Measurements from ENCODE around the gene C2.

C2 gene

DNA sequence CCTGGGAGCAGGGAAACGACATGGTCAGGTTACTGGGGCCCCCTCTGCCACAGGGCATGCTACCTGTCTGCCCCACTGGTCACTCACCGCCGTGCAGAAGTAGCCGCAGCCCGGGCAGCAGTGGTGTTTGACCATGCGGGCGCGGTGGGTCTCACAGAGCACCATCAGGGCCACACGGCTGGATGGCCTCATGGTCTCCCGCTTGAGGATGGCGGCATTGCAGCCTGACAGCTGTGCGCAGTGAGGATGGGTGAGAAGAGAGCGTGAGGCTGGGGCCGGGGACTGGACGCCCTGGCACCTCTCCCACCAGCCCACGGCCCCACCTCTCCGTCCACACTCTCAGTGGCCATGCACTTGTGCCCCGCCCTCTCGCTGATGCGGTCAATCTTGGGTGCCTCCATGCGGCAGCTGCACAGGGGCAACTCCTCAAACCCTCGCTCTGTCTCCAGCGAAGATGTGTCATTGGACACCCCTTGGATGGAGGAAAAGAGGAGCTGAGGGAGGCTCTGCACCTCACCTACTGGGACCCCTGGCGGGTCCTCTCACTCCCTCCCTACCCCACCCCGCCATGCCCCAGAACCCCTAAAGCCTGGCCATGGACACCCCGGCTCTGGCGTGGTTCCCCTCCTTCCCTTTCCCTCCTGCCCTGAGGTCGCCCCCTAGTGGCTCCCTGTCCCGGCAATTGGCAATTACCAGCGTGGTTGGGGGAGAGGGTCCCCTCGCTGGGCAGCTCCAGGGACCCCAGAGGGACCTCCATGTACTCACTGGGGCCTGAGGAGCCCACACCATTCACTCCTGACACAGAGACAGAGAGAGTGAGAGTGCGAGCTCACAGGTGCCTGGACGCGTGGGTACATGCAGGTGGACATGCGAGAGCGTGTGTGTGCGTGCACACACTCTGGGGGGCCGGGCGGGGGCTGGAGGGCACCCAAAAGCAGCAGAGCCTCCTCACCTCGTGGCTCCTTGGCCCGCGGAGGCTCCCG is 39.0 kb upstream of the C2 start:
- ChIA-PET CTCF (interaction anchor here (0.7 to 4.2 kb wide), 15 partner anchors 8 to 342 kb away, joined by 3 to 21 read pairs (median 3); partner anchors contain the start of genes ATP6V1G2, EHMT2, NEU1 and ZBTB12), POLR2A (interaction anchor here (0.6 kb wide), 1 partner anchor 87 kb away, joined by 3 read pairs; no protein-coding TSS in a partner anchor)
- WGBS (ENCODE audit: insufficient coverage): 91% methylated on average over 33 of the region's 43 CpGs
- Histone ChIP-seq H3K36me3 (ENCODE audit: control insufficient read depth in 4 of 4, insufficient read depth in 4 of 4, low read length in 3 of 4) (peaks cover 5 to 83% (median 64%) of the 10 kb centered on the region in 4 experiments), H3K4me3 (ENCODE audit: control insufficient read depth in 1 of 7, extremely low read depth in 1 of 7, insufficient read depth in 4 of 7, low read depth in 2 of 7, low read length in 6 of 7) (no peak overlapping the region), H3K9me3 (ENCODE audit: control extremely low read depth in 1 of 5, control insufficient read depth in 4 of 5, insufficient read depth in 2 of 5, low read depth in 1 of 5, low read length in 4 of 5) (no peaks in the 10 kb centered on the region), H3K27ac (ENCODE audit: insufficient read depth in 1 of 2, low read depth in 1 of 2, low read length in 2 of 2, poor library complexity in 1 of 2, severe bottlenecking in 2 of 2) (no peak overlapping the region), H3K27me3 (replicated peaks in 2 of 5; ENCODE audit: control insufficient read depth in 4 of 5, insufficient read depth in 5 of 5, low read length in 4 of 5) (no peaks in the 10 kb centered on the region), H3K4me1 (ENCODE audit: control extremely low read depth in 1 of 4, control insufficient read depth in 4 of 4, insufficient read depth in 4 of 4, low read length in 3 of 4) (peaks cover 0 to 14% (median 0%) of the 10 kb centered on the region in 4 experiments)
- peak; percentile 26 to 62 (median 46) for DNase-seq

DNA sequence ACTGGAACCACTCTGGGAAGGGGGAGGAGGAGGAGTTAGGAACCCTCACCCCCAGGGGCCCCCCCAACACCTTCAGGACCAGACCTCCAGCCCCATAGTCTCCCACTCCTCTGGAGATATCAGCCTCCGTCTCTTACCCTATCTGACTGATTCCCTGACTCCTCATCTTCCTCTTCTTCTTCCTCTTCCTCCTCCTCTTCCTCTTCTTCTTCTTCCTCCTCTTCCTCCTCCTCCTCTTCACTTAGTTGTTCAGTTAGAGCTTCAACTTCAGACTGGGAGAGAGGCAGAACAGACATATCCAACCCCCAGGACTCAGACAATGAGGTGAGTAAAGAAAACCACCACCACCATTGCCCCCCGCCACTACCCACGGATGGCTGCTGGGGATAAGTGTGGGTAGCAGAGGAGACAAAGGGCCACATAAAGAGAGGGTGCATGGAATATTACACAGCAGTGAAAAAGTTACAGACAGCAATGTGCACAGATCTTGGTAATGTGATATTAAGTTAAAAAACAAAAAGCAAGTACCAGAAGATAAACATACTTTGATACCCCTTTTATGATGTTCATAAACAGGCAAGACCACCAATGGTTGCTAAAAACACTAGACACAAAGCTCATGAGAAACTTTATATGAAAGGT is 38.1 kb upstream of the C2 start:
- ChIA-PET POLR2A (interaction anchor here (0.6 kb wide), 1 partner anchor 86 kb away, joined by 3 read pairs; no protein-coding TSS in a partner anchor), CTCF (interaction anchor here (0.9 to 4.2 kb wide), 12 partner anchors 9 to 229 kb away, joined by 3 to 21 read pairs (median 6); partner anchors contain the start of genes EHMT2, NEU1 and ZBTB12)
- Histone ChIP-seq H3K27ac (ENCODE audit: insufficient read depth in 1 of 2, low read depth in 1 of 2, low read length in 2 of 2, poor library complexity in 1 of 2, severe bottlenecking in 2 of 2) (no peak overlapping the region), H3K27me3 (replicated peaks in 2 of 5; ENCODE audit: control insufficient read depth in 4 of 5, insufficient read depth in 5 of 5, low read length in 4 of 5) (no peaks in the 10 kb centered on the region), H3K4me1 (ENCODE audit: control extremely low read depth in 1 of 4, control insufficient read depth in 4 of 4, insufficient read depth in 4 of 4, low read length in 3 of 4) (peaks cover 0 to 14% (median 0%) of the 10 kb centered on the region in 4 experiments), H3K4me3 (ENCODE audit: control insufficient read depth in 1 of 7, extremely low read depth in 1 of 7, insufficient read depth in 4 of 7, low read depth in 2 of 7, low read length in 6 of 7) (no peak overlapping the region), H3K9me3 (ENCODE audit: control extremely low read depth in 1 of 5, control insufficient read depth in 4 of 5, insufficient read depth in 2 of 5, low read depth in 1 of 5, low read length in 4 of 5) (no peaks in the 10 kb centered on the region), H3K36me3 (ENCODE audit: control insufficient read depth in 4 of 4, insufficient read depth in 4 of 4, low read length in 3 of 4) (peaks cover 5 to 78% (median 63%) of the 10 kb centered on the region in 4 experiments)
- DNase-seq: no peak
- WGBS (ENCODE audit: insufficient coverage): 100% methylated on average over 1 of the region's 3 CpGs

DNA sequence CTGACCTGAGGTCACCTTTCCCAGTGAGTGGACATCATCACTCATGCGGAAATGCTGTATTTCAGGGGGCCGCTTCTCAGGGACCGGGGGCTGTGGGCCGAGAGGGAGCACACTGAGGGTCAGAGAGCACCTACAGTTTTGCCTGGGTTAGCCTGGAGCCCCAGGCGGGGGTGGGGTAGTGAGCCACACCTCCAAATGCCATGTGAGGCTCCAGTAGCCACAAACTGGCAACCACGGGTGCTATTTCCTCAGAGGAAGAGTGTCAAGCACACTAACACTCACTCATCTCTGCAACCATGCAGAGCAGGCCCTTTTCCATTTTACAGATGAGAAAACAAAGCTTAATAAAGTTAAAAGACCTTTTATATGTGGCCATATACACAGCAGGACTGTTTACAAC is 34.7 kb upstream of the C2 start:
- no peak overlapping the region for H3K4me3 ChIP-seq (ENCODE audit: control insufficient read depth in 1 of 7, extremely low read depth in 1 of 7, insufficient read depth in 4 of 7, low read depth in 2 of 7, low read length in 6 of 7)
- H3K27me3 ChIP-seq (replicated peaks in 2 of 5; ENCODE audit: control insufficient read depth in 4 of 5, insufficient read depth in 5 of 5, low read length in 4 of 5): no peaks in the 10 kb centered on the region
- DNase-seq: no peak
- H3K4me1 ChIP-seq (ENCODE audit: control extremely low read depth in 1 of 4, control insufficient read depth in 4 of 4, insufficient read depth in 4 of 4, low read length in 3 of 4): peaks cover 0 to 25% (median 9%) of the 10 kb centered on the region in 4 experiments
- no peak overlapping the region for H3K27ac ChIP-seq (ENCODE audit: insufficient read depth in 1 of 2, low read depth in 1 of 2, low read length in 2 of 2, poor library complexity in 1 of 2, severe bottlenecking in 2 of 2)
- POLR2A ChIA-PET: no interaction called here
- WGBS (ENCODE audit: insufficient coverage): 78% methylated on average over 5 of the region's 6 CpGs
- H3K9me3 ChIP-seq (ENCODE audit: control extremely low read depth in 1 of 5, control insufficient read depth in 4 of 5, insufficient read depth in 2 of 5, low read depth in 1 of 5, low read length in 4 of 5): no peaks in the 10 kb centered on the region
- CTCF ChIA-PET: interaction anchor here (1.9 kb wide), 1 partner anchor 28 kb away, joined by 6 read pairs; no protein-coding TSS in a partner anchor
- peaks cover 3 to 68% (median 46%) of the 10 kb centered on the region in 4 experiments for H3K36me3 ChIP-seq (ENCODE audit: control insufficient read depth in 4 of 4, insufficient read depth in 4 of 4, low read length in 3 of 4)

DNA sequence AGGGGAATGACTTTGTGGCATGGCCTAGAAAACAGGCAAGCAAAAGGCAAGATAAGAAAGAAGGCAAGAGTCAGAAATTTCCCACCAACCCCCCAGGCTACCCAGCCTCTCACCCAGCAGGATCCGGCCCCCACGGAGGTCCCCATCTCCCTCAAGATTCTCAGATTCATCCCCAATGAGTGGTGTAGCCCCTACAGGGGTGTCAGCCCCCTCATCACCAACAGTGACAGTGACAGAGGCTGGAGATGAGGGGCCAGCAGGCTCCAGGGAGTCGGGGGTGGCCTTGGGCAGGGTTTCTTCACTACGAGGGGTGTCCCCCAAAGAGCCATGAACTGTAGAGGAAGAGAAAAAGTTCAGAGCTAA is 31.0 kb upstream of the C2 start:
- no peak for DNase-seq
- H3K9me3 ChIP-seq (ENCODE audit: control extremely low read depth in 1 of 5, control insufficient read depth in 4 of 5, insufficient read depth in 2 of 5, low read depth in 1 of 5, low read length in 4 of 5): no peaks in the 10 kb centered on the region
- 0% methylated on average over 1 of the region's 4 CpGs for WGBS (ENCODE audit: insufficient coverage)
- peaks cover 2 to 54% (median 33%) of the 10 kb centered on the region in 4 experiments for H3K4me1 ChIP-seq (ENCODE audit: control extremely low read depth in 1 of 4, control insufficient read depth in 4 of 4, insufficient read depth in 4 of 4, low read length in 3 of 4)
- POLR2A ChIA-PET: no interaction called here
- peak overlapping the region; percentile 20 to 76 for H3K27ac ChIP-seq (ENCODE audit: insufficient read depth in 1 of 2, low read depth in 1 of 2, low read length in 2 of 2, poor library complexity in 1 of 2, severe bottlenecking in 2 of 2)
- peak overlapping the region; percentile 8 to 98 (median 95) for H3K4me3 ChIP-seq (ENCODE audit: control insufficient read depth in 1 of 7, extremely low read depth in 1 of 7, insufficient read depth in 4 of 7, low read depth in 2 of 7, low read length in 6 of 7)
- H3K27me3 ChIP-seq (replicated peaks in 2 of 5; ENCODE audit: control insufficient read depth in 4 of 5, insufficient read depth in 5 of 5, low read length in 4 of 5): no peaks in the 10 kb centered on the region
- peaks cover 0 to 42% (median 27%) of the 10 kb centered on the region in 4 experiments for H3K36me3 ChIP-seq (ENCODE audit: control insufficient read depth in 4 of 4, insufficient read depth in 4 of 4, low read length in 3 of 4)
- CTCF ChIA-PET: no interaction called here

DNA sequence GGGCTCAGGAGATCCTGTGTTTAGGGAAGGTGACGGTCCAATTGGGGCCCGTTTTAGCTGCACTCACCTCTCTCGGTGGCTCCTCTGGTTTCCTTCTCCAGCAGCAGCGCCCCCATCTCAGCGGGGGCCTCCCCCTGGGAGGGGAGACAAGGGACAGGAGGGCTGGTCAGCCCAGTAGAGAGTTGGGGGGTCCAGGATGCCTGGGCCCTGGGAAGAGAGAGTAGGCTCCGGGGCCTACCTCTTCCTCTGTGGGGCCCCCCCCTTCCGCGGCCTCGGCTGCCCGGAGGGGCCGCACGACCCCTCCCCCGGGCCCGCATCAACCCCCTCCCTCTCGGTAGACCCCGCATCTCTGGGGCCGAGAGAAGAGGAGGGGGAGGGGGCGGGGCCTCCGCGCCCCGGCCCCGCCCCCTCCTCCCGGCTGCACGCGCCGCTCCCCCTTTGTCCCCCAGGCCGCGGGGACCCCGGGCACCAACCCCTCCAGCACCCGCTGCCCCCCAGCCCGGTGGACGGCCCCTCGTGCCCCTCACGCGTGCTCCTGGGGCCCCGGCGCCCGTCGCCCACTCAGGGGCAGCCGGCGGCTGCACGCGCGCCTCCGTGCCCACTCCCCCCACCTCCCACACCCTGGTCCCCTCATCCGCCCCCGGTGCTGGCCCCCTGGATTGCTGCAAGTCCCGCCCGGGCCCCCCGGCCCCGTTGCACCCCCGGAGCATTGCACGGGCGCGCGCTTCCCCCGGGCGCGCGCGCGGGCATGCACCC is 30.5 kb upstream of the C2 start:
- peak overlapping the region; percentile 92 to 98 (median 95) for H3K4me3 ChIP-seq (ENCODE audit: control insufficient read depth in 1 of 7, extremely low read depth in 1 of 7, insufficient read depth in 4 of 7, low read depth in 2 of 7, low read length in 6 of 7)
- CTCF ChIA-PET: interaction anchor here (2.1 kb wide), 1 partner anchor 8 kb away, joined by 14 read pairs; no protein-coding TSS in a partner anchor
- peak overlapping the region; percentile 20 to 76 for H3K27ac ChIP-seq (ENCODE audit: insufficient read depth in 1 of 2, low read depth in 1 of 2, low read length in 2 of 2, poor library complexity in 1 of 2, severe bottlenecking in 2 of 2)
- no peaks in the 10 kb centered on the region for H3K27me3 ChIP-seq (replicated peaks in 2 of 5; ENCODE audit: control insufficient read depth in 4 of 5, insufficient read depth in 5 of 5, low read length in 4 of 5)
- peaks cover 2 to 54% (median 33%) of the 10 kb centered on the region in 4 experiments for H3K4me1 ChIP-seq (ENCODE audit: control extremely low read depth in 1 of 4, control insufficient read depth in 4 of 4, insufficient read depth in 4 of 4, low read length in 3 of 4)
- POLR2A ChIA-PET: interaction anchor here (0.6 to 1.8 kb wide), 3 partner anchors 12 to 33 kb away, joined by 3 to 8 read pairs (median 6); no protein-coding TSS in a partner anchor
- H3K36me3 ChIP-seq (ENCODE audit: control insufficient read depth in 4 of 4, insufficient read depth in 4 of 4, low read length in 3 of 4): peaks cover 0 to 38% (median 24%) of the 10 kb centered on the region in 4 experiments
- H3K9me3 ChIP-seq (ENCODE audit: control extremely low read depth in 1 of 5, control insufficient read depth in 4 of 5, insufficient read depth in 2 of 5, low read depth in 1 of 5, low read length in 4 of 5): no peaks in the 10 kb centered on the region
- WGBS (ENCODE audit: insufficient coverage): 0% methylated on average over 5 of the region's 62 CpGs
- DNase-seq: no peak

DNA sequence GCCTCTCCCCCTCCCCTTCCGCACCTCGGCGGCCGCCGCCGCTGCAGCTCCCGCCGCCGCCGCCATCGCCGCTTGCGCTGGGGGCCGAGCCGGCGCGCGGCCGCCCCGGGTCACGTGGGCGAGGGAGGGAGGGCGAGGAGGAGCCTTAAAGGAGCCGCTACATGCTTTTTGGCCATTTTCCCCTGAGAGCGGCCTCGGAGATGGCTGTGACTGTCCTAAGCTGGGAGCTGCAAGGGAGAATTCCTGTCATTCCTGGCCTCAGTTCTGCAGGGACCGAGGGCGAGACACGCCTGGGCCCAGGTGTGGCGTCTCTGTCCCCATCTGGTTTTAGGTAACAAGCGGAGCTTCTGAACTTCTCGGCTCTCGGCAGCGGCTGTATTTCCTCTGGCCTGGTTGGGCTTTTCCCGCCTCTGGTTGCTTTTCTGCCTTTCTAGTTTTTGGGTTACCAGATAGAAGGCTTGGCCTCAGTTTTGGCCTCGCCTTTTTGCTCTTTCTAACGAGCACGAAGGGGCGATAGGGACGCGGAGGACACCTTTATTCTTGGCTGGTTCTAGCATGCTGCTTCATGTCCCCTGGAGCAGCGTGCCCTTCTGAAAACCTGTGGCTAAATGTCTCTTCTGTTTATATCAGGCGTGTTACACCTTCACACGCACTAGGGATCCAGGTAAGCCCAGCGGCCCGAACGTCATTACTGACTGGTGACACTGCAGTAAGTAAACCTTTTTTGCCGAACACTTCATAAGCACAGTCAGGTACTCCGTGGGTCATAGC is 29.7 kb upstream of the C2 start, which contains the start of gene EHMT2:
TSS of gene EHMT2 (minus strand) at position 87 of the 771 bp plus-strand sequence. CDS start at position 66, 21 bp downstream.
- peaks cover 4 to 52% (median 39%) of the 10 kb centered on the region in 4 experiments for H3K4me1 ChIP-seq (ENCODE audit: control extremely low read depth in 1 of 4, control insufficient read depth in 4 of 4, insufficient read depth in 4 of 4, low read length in 3 of 4)
- 0% methylated on average over 37 of the region's 49 CpGs for WGBS (ENCODE audit: insufficient coverage)
- H3K27me3 ChIP-seq (replicated peaks in 2 of 5; ENCODE audit: control insufficient read depth in 4 of 5, insufficient read depth in 5 of 5, low read length in 4 of 5): no peaks in the 10 kb centered on the region
- peak; percentile 78 to 90 (median 87) for DNase-seq
- peaks cover 0 to 30% (median 16%) of the 10 kb centered on the region in 4 experiments for H3K36me3 ChIP-seq (ENCODE audit: control insufficient read depth in 4 of 4, insufficient read depth in 4 of 4, low read length in 3 of 4)
- H3K9me3 ChIP-seq (ENCODE audit: control extremely low read depth in 1 of 5, control insufficient read depth in 4 of 5, insufficient read depth in 2 of 5, low read depth in 1 of 5, low read length in 4 of 5): no peaks in the 10 kb centered on the region
- CTCF ChIA-PET: interaction anchor here (1.1 to 2.1 kb wide), 2 partner anchors 9 to 64 kb away, joined by 3 to 14 read pairs; no protein-coding TSS in a partner anchor
- peak within 1 kb of the TSS; percentile 92 to 98 (median 95) for H3K4me3 ChIP-seq (ENCODE audit: control insufficient read depth in 1 of 7, extremely low read depth in 1 of 7, insufficient read depth in 4 of 7, low read depth in 2 of 7, low read length in 6 of 7)
- H3K27ac ChIP-seq (ENCODE audit: insufficient read depth in 1 of 2, low read depth in 1 of 2, low read length in 2 of 2, poor library complexity in 1 of 2, severe bottlenecking in 2 of 2): peak within 1 kb of the TSS; percentile 72 to 92
- POLR2A ChIA-PET: interaction anchor here (0.5 to 1.8 kb wide), 5 partner anchors 11 to 233 kb away, joined by 3 to 8 read pairs (median 6); no protein-coding TSS in a partner anchor

Measured in common myeloid progenitor, CD34-positive (primary cell).